Femur (tissue), 1 donor: ENCODE results near the gene TCOF1.

Experiments used
- DNase-seq: peaks from one replicate; pipeline ENCODE4 v3.0.0-alpha.2; 2017

TCOF1 gene

DNA sequence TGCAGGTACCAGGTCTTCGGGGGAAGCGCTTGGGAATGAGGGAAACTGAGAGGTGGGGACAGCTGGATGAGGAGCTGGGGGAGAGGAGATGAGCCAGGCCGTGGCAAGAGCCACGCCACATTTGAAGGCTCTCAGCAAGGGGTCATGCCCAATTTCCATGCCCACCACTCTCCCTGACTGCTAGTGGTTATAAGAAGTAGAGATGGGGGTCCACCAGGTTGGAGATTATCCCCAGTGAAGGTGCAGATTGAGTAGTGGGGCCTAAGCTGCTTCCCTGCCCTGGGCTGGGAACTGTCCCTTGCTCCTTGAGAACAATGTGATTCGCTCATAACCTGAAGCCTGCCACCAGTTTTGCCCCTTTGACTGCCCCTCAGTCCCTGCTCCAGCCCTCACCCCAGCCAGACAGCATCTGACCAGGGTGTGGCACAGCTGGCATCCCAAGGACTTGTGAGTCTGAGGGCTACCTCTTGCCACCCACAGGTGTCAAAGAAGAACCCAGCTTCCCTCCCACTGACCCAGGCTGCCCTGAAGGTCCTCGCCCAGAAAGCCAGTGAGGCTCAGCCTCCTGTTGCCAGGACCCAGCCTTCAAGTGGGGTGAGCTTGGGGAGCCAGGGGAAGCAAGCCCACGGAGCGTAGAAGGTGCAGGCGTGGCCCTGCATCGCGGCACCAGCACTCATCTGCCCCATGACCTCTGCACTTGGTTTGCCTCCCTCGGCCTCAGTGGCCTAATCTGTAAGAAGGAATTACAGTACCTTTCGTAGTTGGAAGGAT, 33.8 kb downstream of the TCOF1 start:
- DNase-seq = no peak

DNA sequence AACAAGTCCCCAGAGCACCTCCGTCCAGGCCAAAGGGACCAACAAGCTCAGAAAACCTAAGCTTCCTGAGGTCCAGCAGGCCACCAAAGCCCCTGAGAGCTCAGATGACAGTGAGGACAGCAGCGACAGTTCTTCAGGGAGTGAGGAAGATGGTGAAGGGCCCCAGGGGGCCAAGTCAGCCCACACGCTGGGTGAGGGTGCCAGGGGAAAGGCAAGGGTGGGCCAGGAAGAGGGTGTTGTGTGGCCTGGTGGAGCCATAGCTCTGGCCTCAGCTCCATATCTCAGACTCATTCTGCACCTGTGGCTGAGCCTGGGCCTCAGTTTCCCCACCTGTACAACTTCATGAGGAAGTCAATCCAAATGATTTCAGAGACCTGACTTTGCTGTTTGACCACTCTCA, 34.5 kb downstream of the TCOF1 start:
- no peak for DNase-seq

DNA sequence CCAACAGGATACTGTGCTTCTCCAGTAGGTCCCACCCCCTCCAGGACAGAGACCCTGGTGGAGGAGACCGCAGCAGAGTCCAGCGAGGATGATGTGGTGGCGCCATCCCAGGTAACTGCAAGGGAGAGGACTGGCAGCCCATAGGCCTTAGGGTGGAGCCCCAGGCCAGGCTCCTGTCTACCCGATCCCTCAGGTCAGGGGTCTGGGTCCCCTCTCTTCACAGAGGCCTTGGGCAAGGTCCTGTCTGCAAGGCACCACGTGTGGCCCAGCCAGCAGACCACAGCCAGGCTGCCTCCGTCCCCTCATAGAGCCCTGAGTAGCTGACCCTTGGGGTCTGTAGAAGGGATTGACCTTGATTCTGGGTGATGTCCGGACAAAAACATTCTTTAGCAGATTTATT, 35.2 kb downstream of the TCOF1 start:
- no peak for DNase-seq

DNA sequence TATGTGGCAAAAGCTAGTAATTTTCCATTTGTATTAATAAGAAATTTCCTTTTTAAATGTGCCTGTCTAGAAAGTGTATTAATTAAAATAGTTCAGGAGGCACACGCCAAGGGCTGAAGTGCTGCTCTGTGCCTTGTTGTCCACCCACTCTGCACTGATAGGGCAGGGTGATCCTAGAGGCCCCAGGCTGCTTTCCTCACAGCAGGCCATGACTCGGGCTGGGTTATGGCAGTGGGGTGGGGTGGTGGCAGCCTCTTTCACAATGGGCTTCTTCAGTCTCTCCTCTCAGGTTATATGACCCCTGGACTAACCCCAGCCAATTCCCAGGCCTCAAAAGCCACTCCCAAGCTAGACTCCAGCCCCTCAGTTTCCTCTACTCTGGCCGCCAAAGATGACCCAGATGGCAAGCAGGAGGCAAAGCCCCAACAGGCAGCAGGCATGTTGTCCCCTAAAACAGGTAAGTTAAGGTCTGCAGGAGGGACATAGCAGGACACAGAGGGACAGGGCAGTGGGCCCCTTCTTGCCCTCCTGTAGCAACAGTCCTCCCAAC, 35.7 kb downstream of the TCOF1 start:
- DNase-seq = no peak

DNA sequence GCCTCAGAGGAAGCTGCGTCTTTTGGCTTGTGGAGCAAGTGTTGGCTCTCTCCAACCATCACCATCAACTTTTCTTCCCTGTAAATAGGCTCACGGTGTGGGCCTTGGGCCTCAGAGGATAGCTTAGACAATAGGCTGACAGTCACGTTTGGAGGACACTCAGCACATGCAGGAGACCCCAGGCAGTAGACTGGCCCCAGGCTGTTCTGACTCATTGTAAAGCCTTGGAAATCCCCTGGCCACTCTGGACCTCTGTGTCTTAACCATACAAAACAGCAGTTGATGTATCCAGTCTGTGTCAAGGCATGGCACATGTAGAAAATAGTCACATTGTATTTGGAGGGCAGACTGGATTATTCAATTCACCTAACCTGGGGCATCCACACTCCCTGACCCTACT, 36.6 kb downstream of the TCOF1 start:
- no peak for DNase-seq

DNA sequence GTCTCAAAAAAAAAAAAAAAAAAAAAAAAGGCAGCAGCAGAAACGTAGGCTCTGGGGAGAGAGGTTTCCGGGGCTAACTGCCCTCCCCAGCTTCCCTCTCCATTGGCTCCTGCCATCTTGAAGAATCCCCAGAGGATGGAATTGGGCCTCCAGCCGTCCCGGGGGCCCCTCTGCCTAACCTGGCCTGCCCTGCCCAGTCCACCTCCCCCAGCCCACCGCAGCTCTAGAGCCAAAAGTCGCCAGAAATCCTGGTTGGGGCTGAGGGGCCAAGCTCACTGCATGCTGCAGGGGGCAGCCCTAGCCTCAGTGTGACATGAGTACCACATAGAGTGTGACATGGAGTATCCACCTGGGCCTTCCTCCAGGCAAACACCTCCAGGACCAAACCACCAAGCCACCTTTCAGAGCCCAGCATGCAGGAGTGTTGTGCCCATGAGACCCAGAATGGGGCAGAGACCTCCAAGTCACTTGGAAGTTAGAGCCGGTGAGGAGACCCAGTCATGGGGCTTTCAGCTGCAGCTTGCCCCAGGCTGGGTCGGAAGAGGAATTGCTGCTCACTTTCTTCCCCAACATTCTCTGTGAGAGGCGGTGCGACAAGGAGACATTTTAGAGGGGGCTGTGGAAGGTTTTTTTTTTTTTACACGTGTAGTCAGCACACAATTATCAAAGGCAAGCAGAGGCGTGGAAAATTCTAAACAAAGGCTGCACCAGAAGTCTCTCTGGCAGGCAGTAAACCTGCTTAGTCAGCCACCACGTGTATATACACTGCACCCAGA, 37.6 kb downstream of the TCOF1 start:
- DNase-seq = no peak

DNA sequence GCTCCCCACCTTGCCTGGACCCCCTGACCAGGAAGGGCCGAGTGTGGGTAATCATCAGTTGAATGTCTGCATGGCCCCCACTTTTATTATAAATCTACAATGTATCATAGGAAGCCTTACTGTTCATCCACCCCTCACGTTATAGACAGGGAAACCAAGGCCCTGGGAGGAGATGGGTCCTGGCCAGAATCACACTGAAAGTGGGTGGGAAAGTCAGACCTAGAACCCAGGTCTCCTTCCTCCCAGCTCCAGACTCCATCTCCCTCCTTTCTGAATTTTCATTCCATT, 38.1 kb downstream of the TCOF1 start:
- no peak for DNase-seq

DNA sequence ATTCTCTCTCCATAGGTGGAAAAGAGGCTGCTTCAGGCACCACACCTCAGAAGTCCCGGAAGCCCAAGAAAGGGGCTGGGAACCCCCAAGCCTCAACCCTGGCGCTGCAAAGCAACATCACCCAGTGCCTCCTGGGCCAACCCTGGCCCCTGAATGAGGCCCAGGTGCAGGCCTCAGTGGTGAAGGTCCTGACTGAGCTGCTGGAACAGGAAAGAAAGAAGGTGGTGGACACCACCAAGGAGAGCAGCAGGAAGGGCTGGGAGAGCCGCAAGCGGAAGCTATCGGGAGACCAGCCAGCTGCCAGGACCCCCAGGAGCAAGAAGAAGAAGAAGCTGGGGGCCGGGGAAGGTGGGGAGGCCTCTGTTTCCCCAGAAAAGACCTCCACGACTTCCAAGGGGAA, 38.8 kb downstream of the TCOF1 start:
- no peak for DNase-seq

DNA sequence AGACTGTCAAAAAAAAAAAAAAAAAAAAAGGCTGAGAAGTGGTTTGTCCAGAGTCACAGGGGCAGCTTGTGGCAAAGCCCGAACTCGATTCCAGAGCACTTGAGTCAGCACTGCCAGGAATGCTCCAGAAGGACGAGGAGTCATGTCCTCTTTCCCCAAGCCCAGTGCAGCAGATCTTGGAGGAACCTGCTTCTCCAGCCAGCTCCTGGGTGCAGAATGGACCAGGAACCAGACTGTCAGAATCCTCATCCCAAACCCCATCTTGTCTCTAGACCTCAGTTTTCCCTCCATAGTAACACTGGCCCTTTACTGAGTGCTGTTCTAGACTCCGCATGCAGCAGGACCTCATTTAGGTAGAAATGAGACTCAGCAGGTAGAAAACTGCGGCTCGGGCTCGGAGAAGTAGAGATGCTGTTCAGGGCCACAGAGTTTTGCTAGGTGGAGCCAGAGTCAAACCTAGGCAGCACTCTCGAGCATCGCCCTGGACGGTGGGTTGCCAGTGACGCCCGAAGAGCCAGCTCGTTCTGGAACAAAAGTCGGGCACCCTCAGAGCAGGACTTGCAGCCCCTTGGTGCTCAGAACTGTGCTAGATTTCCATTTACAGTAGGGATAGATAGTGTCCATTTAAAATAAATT, 39.8 kb downstream of the TCOF1 start:
- no peak for DNase-seq

DNA sequence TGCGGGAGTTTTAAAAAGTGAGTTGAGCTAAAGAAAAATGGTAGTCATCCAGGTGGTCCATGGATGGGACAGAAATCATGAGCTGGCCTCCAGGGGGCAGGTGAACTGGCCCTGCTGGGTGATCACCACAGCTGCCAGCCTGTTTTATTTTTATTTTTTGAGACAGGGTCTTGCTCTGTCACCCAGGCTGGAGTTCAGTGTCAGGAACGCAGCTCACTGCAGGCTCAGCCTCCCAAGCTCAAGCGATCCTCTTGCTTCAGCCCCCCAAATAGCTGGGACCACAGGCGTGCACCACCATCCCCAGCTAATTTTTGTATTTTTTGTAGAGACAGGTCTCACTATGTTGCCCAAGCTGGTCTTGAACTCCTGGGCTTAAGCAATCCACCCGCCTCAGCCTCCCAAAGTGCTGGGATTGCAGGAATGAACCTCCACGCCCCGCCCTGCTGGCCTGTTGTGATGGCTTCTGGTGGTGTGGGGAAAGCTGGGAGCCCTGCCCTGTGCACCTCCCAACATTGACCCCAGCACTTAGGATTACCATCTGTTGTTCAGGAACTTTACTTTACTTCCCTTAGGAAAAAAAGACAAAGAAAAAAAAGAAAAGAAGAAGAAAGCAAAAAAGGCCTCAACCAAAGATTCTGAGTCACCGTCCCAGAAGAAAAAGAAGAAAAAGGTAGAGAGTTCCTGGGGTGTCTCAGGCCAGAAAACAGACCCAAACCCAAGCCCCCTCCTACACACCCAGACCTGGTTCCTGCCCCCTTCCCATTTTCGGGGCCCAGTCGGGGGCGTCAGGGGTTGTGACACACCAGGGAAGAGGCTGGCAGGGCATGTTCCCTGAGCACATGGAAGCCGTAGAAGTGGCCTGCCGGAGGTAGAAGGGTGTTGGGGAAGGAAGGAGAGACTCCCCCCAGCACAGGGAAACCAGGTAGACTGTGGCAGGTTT, 40.6 kb downstream of the TCOF1 start:
- no peak for DNase-seq

DNA sequence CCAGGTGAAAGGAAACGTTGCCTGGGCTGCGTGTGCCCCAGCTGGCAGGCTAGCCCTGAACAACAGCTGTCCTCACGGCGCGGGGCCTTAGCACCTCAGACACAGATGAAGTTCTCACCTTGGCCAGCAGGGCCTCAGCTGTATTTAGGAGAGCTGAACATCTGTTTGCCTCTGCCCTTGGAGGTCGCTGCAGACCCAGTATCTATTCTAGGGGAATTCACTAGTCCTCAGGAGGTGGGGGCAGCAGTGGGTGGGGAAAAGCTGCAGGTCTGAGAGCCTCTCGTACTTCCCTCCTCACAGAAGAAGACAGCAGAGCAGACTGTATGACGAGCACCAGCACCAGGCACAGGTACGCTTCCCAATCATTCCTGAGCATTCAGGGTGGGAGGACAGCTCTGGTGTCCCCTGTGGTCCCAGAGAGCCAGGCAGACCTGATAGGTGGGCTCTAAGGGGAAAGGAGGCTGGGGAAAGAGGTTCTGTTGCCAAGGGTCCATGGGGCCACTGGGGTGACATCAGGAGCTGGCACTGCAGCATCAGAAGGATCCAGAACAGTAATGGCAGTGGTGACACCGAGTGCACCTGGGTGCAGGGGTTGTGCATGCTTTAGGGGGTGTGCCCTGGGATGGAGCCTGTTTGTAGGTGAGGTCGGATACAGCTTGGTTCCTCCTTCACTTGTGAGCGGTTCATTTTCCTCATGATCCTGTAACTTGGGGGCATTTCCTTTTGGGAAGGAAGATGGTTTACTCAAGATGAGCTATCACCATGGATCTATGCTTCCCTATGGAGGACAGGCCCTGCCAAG, 41.4 kb downstream of the TCOF1 start:
- DNase-seq = no peak

DNA sequence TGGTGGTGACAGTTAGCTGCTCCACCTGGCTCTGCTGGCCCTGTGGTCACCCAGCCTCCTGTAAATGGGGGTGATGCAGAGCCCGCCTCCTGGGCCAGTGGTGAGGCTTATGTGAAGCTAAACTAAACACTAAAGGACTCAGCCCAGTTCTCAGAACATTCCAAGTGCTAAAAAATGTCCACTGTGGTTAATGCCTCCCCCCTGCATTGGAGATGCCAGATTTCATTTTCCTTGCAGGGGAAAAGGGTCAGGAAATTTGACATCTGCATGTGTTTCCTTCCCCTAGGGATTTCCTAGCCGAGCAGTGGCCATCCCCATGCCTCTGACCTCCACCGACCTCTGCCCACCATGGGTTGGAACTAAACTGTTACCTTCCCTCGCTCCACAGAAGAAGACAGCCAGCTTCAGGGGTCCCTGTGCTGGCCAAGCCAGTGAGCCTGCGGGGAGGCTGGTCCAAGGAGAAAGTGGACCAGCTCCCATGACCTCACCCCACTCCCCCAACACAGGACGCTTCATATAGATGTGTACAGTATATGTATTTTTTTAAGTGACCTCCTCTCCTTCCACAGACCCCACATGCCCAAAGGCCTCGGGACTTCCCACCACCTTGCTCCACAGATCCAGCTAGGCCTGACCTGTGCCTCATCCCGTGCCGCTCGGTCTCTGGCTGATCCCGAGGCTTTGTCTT, 42.2 kb downstream of the TCOF1 start:
- DNase-seq = no peak

DNA sequence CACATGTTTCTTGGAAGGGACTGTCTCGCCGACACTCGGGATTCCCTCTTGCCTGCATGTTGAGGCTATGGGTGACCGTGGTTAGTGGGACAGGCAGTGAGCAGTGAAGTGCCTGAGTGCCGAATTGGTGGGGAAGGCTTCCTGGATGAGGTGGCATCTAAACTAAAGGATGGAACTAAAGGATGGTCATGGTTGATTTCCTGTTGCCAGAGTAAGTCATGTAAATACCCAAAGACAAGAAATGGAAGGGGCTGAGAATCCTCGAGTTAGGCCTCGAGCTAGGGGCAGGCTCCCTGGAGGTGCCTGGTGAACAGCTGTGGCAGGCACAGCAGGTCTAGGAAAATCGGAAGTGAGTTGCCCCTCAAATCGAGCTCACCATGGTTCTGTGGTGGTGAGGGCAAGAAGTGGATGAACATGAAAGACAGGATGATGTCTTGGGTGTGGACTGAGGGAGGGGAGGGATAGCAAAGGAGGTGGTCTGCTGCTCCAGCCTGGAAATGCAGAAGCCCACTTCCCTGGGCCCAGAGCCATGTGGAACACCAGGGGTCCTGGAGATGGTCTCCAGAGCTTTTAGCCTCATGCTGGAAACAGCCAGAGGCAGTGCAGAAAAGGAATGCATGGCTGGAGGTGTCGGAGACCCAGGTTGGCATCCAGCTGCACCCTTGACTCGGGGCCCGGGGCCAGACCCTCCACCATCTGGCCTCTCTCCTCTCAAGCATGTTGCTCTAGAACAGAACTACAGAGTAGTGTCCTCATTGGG, 43.0 kb downstream of the TCOF1 start:
- DNase-seq = no peak

DNA sequence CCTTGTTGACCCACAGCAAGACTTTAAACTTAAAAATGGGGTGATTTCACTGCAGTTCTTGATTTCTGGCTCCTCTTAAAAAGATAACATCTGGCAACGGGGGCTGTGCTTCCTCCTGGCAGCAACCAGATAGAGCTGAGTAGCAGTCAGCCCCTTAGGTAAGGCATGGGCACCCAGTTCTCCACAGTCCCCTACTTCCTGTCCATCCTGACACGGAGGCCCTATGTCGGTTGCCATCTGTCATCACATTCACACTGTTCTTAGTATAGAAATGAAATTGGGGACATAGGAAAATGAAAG, 43.5 kb downstream of the TCOF1 start:
- no peak for DNase-seq

DNA sequence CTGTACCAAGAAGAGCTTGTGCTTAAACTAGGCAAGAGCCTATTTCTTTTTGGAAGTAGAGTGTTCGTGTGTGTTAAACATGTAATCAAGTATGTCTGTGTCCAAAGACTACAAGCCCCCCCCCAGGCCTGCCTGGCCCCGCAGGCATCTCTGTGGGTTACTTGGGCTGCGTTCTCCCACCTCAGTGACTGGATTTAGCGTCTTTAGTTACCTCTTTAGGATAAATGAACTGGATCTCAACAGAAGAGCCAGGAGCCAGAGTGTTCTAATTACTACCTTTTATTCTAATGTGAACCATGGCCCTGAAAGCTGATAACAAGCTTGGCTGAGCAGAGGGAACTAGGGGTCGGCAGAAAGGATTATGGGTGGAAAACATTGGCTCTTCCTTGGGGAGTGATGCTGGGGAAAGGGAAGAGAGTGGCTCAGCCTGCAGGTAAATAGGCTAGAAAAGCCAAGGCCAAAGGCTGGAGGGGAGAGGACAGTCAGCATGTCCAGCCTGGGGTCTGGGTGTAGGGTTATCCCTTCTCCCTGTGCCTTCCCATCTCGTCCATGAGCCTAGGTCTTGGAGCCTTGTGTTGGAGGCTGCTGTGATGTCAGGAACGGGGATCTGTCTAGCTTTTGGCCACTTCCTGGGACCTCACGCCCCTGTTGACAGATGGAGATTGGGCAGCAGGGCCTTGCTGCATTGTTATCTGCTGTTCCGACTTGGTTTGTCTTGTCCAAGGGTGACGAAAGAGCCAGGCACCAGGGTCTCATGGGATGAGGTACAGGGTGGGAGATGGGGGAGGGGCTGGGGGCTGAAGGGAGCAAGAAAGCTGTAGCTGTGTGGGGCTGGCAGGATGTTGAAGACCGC, 44.1 kb downstream of the TCOF1 start:
- DNase-seq = peak; percentile 12

DNA sequence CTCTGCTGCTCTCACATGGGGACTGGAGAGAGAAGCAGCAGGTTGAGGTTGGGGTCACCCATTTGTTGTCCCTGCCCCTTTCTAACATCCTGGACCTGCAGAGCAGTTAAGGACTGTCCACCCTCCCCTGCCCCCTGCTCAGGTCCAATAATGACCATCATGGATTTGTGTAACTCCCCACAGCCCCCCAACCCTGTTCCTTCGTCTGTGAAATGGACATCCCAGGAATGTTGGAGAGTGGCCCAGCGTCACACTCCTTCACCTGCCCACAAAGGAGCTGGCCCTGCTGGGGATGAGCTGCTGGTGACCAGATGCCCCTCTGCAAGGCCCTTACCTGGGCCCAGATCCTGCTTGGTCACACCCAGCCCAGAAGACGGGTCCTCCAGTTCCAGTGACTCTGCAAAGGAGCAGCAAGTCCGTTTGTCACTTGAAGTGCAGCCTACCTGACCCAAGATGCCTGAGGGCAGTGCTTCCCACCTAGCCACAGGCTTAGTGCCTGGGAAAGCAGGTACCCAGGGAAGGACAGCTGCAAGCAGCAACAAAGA, 44.8 kb downstream of the TCOF1 start:
- peak; percentile 14 for DNase-seq

DNA sequence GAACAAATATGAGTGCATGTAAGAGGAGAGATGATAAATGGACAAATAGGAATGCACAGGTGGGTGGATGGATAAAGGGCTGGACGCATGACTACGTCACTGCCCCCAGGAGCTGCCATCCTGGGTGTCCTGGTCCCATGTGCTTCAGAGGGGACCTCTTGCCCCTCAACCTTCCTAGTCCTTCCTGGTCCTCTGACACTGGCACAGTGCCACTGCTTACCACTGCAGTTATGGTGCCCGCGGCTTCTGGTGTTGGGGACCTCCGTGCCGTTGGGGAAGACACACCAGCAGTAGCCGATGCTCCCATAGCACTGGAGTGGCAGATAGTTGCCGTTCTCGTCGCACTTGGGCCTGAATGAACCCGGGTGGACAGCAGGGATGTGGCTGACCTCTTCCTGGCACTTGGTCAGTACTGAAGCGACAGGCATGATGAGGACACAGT, 45.4 kb downstream of the TCOF1 start:
- peak; percentile 17 for DNase-seq

DNA sequence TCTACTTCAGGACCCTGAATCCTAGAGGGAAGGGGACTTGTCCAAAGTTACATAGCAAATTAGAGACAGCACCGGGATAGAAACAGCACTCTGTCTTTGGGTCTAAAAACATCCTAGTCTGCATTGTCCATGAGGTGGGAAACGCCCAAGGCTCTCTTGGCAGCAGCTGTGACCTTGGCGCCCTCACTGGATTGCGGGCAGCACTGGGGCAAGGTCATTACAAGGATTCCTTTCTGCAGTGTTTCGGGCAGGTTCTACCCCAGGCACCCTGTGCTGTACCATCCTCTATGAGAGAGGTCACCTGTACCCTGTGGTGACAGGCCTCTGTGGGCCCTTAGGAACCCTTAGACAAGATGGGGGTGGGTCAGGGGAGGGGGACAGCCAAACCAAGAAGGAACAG, 46.6 kb downstream of the TCOF1 start:
- peak; percentile 15 for DNase-seq

DNA sequence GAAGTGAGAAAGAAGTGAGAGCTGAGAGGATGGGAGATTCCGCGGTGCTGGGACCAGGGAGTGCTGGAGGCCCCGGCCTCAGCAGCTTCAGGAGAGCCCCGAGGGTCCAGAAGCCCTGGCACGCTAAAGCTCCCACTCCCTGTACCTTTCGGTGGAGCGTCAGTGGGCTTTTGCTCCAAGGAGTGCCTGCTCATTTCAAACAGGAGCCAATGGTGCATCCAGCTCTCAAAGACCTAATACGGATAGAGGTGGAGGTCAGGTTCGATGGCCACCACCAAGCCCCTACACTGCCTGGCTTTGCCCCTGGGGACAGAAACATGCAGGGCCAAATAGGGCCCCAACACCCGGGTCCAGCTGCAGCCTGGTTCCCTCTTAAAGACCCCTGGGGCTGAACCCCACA, 47.0 kb downstream of the TCOF1 start:
- DNase-seq = peak; percentile 10
